Body of pancreas (tissue), 4 donors: ENCODE measurements around the gene AMPD2. TPM values are rescaled to one million over a fixed set of nuclear protein-coding genes. Genes with fewer than 3 reads are reported as not detected.

Experiments
- ATAC-seq: fragments of 150-250 bp; one replicate; pipeline ENCODE4 v1.9.1; 2016
- DNase-seq, 4 donors: peaks; one replicate each; pipeline ENCODE4 v3.0.0-alpha.2; 2019
- H3K27ac ChIP-seq, 4 donors: fragments of 200-600 bp; sonication (generic); 1 replicate in 3 of 4; 2 replicates in 1 of 4; pipeline versions ENCODE4 v1.5.1 to v1.6.1; 2016 to 2019; ENCODE audit warnings: mild to moderate bottlenecking in 1 of 4, mixed read lengths in 1 of 4, moderate library complexity in 1 of 4
- H3K27me3 ChIP-seq, 2 donors: fragments of 200-600 bp; sonication (generic); one replicate each; pipeline ENCODE4 v1.6.0; 2016; ENCODE audit warnings: mild to moderate bottlenecking in 1 of 2
- H3K36me3 ChIP-seq, 2 donors: fragments of 200-600 bp; sonication (generic); replicated peaks in 1 of 2; 2 replicates each; pipeline ENCODE4 v1.5.1; 2016; ENCODE audit warnings: low read depth in 2 of 2; ENCODE audit not compliant: insufficient read depth in 1 of 2
- H3K4me1 ChIP-seq: fragments of 200-600 bp; sonication (generic); one replicate; pipeline ENCODE4 v1.6.0; 2016
- H3K4me3 ChIP-seq, 2 donors: fragments of 200-600 bp; sonication (generic); 1 replicate in 1 of 2; 2 replicates in 1 of 2; pipeline ENCODE4 v1.5.1; 2016 to 2019
- H3K9me3 ChIP-seq, 3 donors: fragments of 200-600 bp; sonication (generic); 1 replicate in 2 of 3; 2 replicates in 1 of 3; pipeline ENCODE4 v1.5.1; 2016
- POLR2A ChIP-seq, 3 donors: fragments of 450-650 bp; IDR thresholded peaks; one replicate each; pipeline ENCODE4 v1.6.1; 2016; ENCODE audit warnings: antibody characterized with exemption in 3 of 3, mild to moderate bottlenecking in 2 of 3
- WGBS, 2 donors: methylation state at CpG; one replicate each; pipeline ENCODE4 v1.1.5; 2017; 5-methylcytosine and 5-hydroxymethylcytosine counted together
- intact Hi-C: fragments of 100-400 bp; cut with DNase I; formaldehyde crosslinking; loops from one replicate; pipeline ENCODE4 v1.15.1; 2023
- total RNA-seq, 2 donors: library from RNA; depleted of rRNA; stranded (reverse); fragments of >200 nt; gene quantifications; one replicate each; pipeline ENCODE4 v1.1.0, GENCODE V29; 2016
- TF ChIP-seq, protein P1 (sequence below), 7 experiments: fragments of 450-650 bp in 4 of 7; fragments of 200-600 bp in 3 of 7; sonication (generic) in 3 of 7; IDR thresholded peaks; one replicate each; pipeline ENCODE4 v1.5.1; 2016 to 2019; ENCODE audit warnings: antibody characterized with exemption in 7 of 7

The AMPD2 gene
- total RNA-seq, 2 donors from 2014 or later, result 22.1 to 111 TPM

DNA sequence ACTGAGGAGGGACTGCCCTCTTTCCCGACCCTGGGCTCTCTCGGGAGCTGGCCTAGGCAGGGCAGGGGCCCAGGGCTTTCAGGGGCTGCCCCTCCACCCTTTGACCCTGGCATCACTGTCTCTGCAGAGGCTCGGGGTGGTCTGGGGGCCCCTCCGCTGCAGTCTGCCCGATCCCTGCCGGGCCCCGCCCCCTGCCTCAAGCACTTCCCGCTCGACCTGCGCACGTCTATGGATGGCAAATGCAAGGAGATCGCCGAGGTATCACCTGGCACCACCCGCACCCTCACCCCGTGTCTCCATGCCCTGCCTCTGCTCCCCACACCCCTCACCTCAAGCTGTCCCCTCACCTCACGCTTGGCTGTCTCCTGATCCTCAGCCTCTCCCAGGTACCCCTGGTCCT lies 5.5 kb downstream of the AMPD2 start:
- Histone ChIP-seq H3K27me3 (no peaks in the 10 kb centered on the region), H3K36me3 (peaks cover 11 to 18% of the 10 kb centered on the region in 2 donors), H3K27ac (no peak overlapping the region), H3K9me3 (no peaks in the 10 kb centered on the region), H3K4me3 (no peak overlapping the region), H3K4me1 (peaks cover 30% of the 10 kb centered on the region)
- TF ChIP-seq POLR2A (IDR thresholded peaks at IDR 0.05), result no peak
- TF ChIP-seq, protein P1, sequence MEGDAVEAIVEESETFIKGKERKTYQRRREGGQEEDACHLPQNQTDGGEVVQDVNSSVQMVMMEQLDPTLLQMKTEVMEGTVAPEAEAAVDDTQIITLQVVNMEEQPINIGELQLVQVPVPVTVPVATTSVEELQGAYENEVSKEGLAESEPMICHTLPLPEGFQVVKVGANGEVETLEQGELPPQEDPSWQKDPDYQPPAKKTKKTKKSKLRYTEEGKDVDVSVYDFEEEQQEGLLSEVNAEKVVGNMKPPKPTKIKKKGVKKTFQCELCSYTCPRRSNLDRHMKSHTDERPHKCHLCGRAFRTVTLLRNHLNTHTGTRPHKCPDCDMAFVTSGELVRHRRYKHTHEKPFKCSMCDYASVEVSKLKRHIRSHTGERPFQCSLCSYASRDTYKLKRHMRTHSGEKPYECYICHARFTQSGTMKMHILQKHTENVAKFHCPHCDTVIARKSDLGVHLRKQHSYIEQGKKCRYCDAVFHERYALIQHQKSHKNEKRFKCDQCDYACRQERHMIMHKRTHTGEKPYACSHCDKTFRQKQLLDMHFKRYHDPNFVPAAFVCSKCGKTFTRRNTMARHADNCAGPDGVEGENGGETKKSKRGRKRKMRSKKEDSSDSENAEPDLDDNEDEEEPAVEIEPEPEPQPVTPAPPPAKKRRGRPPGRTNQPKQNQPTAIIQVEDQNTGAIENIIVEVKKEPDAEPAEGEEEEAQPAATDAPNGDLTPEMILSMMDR (IDR thresholded peaks at IDR 0.05), result no peak
- no peak for DNase-seq
- WGBS, 2 donors, result 84 to 88% methylated on average over 16 of the region's 16 CpGs
- ATAC-seq, result no peak
- intact Hi-C loops, result loop anchor here (5.0 kb wide), 1 partner anchor 83 kb away; no protein-coding TSS in a partner anchor

DNA sequence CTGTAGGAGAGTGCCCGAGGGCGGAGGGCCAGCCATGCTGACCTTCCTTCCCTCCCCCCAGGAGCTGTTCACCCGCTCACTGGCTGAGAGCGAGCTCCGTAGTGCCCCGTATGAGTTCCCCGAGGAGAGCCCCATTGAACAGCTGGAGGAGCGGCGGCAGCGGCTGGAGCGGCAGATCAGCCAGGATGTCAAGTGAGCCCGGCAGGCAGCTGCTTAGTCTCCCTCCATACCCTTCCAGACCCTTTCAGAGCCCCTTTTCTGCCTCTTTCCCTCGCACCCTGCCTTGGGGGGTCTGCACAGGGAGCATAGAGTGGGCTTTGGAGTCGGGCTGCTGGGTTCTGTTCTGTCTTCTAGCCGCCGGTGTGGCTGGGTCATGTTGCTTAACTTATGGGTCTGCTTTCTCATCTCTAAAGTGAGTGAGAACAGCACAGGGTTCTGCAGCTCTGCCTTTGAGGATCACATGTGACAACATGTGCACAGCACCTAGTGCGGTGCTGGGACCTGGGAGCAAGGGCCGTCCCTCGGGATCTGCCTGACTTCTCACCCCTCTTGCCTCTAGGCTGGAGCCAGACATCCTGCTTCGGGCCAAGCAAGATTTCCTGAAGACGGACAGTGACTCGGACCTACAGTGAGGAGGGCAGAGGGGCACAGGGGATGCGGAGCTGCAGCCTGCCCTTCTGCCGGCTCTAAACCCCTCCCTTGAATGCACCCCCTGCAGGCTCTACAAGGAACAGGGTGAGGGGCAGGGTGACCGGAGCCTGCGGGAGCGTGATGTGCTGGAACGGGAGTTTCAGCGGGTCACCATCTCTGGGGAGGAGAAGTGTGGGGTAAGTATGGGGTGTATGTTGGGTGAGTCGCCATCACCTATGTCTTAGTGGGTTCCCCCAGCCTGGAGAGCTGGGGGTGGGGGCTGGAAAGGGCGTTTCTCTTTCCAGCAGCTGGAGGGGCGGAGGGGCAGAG lies 6.2 kb downstream of the AMPD2 start:
- no peak overlapping the region for H3K27ac ChIP-seq
- intact Hi-C loops, result loop anchor here (5.0 kb wide), 1 partner anchor 84 kb away; no protein-coding TSS in a partner anchor

DNA sequence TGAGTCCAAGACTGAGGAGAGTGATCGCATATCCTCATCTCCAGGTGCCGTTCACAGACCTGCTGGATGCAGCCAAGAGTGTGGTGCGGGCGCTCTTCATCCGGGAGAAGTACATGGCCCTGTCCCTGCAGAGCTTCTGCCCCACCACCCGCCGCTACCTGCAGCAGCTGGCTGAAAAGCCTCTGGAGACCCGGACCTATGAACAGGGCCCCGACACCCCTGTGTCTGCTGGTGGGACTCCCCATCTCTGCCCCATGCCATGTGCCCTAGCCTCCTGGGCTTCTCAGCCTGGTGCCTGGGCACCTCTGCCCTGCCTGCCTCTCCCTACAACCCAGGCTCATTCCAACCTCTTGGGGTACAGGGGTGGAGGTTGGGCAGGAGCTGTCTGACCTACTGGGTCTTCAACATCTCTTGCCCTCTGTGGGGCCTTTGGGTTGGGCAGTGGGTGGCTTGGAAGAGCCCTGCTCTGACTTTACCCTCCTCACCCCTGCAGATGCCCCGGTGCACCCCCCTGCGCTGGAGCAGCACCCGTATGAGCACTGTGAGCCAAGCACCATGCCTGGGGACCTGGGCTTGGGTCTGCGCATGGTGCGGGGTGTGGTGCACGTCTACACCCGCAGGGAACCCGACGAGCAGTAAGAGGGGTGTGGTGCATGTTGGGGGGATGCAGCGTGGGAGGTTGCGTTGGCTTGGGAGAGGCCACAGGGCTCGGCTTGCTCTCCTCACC lies 7.2 kb downstream of the AMPD2 start:
- no peaks in the 10 kb centered on the region for H3K9me3 ChIP-seq
- no peak overlapping the region for H3K4me3 ChIP-seq
- TF ChIP-seq, protein P1 (IDR thresholded peaks at IDR 0.05), result no peak
- no peak for TF ChIP-seq POLR2A (IDR thresholded peaks at IDR 0.05)
- 93 to 100% methylated on average over 11 to 21 of the region's 21 CpGs for WGBS, 2 donors
- ATAC-seq (no peak), DNase-seq (no peak)
- peaks cover 22% of the 10 kb centered on the region for H3K4me1 ChIP-seq
- H3K36me3 ChIP-seq, result peaks cover 11 to 24% of the 10 kb centered on the region in 2 donors
- intact Hi-C loops, result loop anchor here (5.0 kb wide), 1 partner anchor 85 kb away; no protein-coding TSS in a partner anchor
- H3K27me3 ChIP-seq, result no peaks in the 10 kb centered on the region
- no peak overlapping the region for H3K27ac ChIP-seq

More for the DNA sequence above, 6.2 kb downstream of the AMPD2 start:
- DNase-seq, result no peak
- Histone ChIP-seq H3K4me1 (peaks cover 30% of the 10 kb centered on the region), H3K27me3 (no peaks in the 10 kb centered on the region), H3K4me3 (no peak overlapping the region), H3K9me3 (no peaks in the 10 kb centered on the region), H3K36me3 (peaks cover 11 to 20% of the 10 kb centered on the region in 2 donors)
- no peak for TF ChIP-seq POLR2A (IDR thresholded peaks at IDR 0.05)
- TF ChIP-seq, protein P1 (IDR thresholded peaks at IDR 0.05), result no peak
- no peak for ATAC-seq
- WGBS, 2 donors, result 82 to 83% methylated on average over 31 to 32 of the region's 32 CpGs

DNA sequence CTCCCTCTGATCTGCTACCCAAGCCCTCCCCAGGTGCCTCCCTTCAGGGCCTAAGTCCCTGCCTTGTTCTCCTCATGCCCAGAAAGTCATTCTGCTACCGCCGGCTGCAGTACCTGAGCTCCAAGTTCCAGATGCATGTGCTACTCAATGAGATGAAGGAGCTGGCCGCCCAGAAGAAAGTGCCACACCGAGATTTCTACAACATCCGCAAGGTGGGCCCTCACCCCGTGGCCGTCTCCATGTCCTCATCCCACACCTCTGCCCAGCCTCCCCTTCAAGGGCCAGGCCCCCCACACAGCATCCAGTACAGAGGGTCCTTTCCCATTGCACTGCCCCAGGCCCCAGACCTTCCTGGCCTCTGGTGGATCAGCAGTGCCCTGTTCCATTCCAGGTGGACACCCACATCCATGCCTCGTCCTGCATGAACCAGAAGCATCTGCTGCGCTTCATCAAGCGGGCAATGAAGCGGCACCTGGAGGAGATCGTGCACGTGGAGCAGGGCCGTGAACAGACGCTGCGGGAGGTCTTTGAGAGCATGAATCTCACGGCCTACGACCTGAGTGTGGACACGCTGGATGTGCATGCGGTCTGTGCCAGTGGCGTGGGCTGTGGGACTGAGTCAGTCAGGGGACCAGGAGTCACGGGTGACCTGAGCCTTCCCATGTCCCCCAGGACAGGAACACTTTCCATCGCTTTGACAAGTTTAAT lies 8.2 kb downstream of the AMPD2 start:
- Histone ChIP-seq H3K4me1 (peaks cover 13% of the 10 kb centered on the region), H3K4me3 (no peak overlapping the region), H3K9me3 (no peaks in the 10 kb centered on the region), H3K36me3 (peaks cover 11 to 24% of the 10 kb centered on the region in 2 donors), H3K27ac (no peak overlapping the region), H3K27me3 (no peaks in the 10 kb centered on the region)
- no peak for ATAC-seq
- WGBS, 2 donors, result 93 to 94% methylated on average over 19 to 23 of the region's 23 CpGs
- TF ChIP-seq POLR2A (IDR thresholded peaks at IDR 0.05), result no peak
- TF ChIP-seq, protein P1 (IDR thresholded peaks at IDR 0.05), result no peak
- intact Hi-C loops, result loop anchor here (5.0 kb wide), 1 partner anchor 86 kb away; no protein-coding TSS in a partner anchor
- no peak for DNase-seq
